Pulmonary artery endothelial cell (primary cell): ENCODE measurements around the gene NOB1. TPM values are rescaled to one million over a fixed set of nuclear protein-coding genes. Genes with fewer than 3 reads are reported as not detected.

Source experiments
- total RNA-seq: library from RNA; depleted of rRNA; stranded (reverse); fragments of >200 nt; gene quantifications from 2 replicates; pipeline ENCODE4 v1.2.3, GENCODE V29; 2014

Gene NOB1
- total RNA-seq, 1 donor from 2014 or later, result 55.3 TPM

Other genes with a start within 250 kb of the NOB1 start
- gene NFAT5, start 189.0 kb downstream of the NOB1 start, total RNA-seq, result 13.2 and 20.2 TPM in 2 replicates
- gene NQO1, start 28.4 kb downstream of the NOB1 start, total RNA-seq, result 560 and 776 TPM in 2 replicates
- 17.9 and 22.6 TPM in 2 replicates for gene WWP2, start 7.4 kb upstream of the NOB1 start, total RNA-seq
- 0.13 and 0.53 TPM in 2 replicates for gene CLEC18A, start 196.4 kb upstream of the NOB1 start, total RNA-seq